ENCODE measurements around the gene METTL21C.

Gene METTL21C

GRCh38 chr13:102658660-102659059 is 36.2 kb downstream of the METTL21C start:
- DNase-seq = no peak

GRCh38 chr13:102657630-102658029 is 37.2 kb downstream of the METTL21C start:
- no peak for DNase-seq

GRCh38 chr13:102654756-102655155 is 40.1 kb downstream of the METTL21C start:
- DNase-seq = no peak

- no peak for DNase-seq
Observed at GRCh38 chr13:102651892-102652291, 43.0 kb downstream of the METTL21C start.

- no peak for DNase-seq
Observed at GRCh38 chr13:102651392-102651791, 43.5 kb downstream of the METTL21C start.

- DNase-seq = no peak
Observed at GRCh38 chr13:102650444-102650843, 44.4 kb downstream of the METTL21C start.

GRCh38 chr13:102648046-102648445 is 46.8 kb downstream of the METTL21C start:
- DNase-seq = no peak

- DNase-seq = no peak
Observed at GRCh38 chr13:102645701-102646100, 49.1 kb downstream of the METTL21C start.

GRCh38 chr13:102643656-102644055 is 51.2 kb downstream of the METTL21C start:
- no peak for DNase-seq

- DNase-seq = no peak
Observed at GRCh38 chr13:102642475-102642874, 52.4 kb downstream of the METTL21C start.

GRCh38 chr13:102642029-102642428 is 52.8 kb downstream of the METTL21C start:
- DNase-seq = no peak

- no peak for DNase-seq
Observed at GRCh38 chr13:102638741-102639140, 56.1 kb downstream of the METTL21C start.
